IPS DF 4.7 (cell line): ENCODE measurements around the gene CRB1.

ENCODE experiments used
- DNase-seq: peaks from one replicate; pipeline ENCODE4 v3.0.0-alpha.2; 2013; ENCODE audit warnings: low spot score; ENCODE audit errors: extremely low read depth

The CRB1 gene

DNA sequence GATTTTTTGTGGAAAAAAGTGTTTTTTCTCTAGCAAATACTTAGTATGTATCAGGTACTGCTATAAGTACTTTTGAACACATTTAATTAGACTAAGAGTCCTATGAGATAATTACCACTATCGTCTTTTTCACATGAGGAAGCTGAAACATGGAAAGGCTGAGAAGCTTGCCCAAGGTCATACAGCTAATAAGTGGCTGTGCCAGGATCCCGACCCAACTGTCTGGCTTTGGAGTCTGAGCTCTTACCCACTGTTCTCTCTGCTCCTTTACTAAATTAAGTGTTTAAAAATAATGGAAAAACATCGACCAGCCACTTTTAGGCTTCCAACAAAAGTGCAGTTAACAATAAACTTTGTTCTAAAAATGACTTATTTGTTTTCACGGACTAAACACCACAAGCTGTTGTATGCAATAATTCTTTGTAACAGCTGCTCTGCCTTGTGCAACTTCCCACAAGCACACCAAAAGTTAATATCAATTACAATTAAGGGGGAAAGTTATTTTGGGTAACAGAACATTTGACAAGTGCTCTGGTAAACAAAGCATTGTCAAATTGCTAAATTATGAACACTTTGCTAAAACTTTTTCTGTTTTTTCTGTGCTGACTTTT lies 75.7 kb downstream of the CRB1 start:
- DNase-seq = no peak

DNA sequence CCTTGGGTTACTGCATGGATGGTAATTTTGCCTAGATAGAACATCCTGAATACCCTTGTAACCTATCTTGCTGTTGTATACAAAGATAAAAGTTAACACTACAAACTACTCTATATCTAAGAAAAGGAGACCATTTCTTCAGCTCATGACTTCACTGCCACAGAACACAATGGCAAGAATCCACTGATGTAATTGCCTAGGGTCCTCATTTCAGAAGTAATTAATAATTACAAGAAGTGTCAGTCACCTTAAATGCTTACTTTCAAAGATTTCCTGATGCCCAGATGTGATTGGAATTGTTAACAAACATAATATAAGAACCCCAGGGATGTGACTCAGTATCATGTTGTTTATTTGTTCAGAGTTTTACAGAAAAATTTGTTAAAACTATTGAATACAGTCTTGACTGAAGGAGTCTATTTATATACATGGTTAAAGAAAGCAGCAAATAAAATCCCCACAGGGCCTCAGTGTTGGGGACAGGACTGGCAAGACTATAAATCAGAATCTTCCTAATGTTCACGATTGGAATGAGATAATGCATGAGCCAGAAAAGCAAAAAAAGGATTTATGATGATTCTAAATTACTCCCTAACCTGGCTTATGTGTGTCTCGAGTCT lies 83.9 kb downstream of the CRB1 start:
- DNase-seq = no peak

DNA sequence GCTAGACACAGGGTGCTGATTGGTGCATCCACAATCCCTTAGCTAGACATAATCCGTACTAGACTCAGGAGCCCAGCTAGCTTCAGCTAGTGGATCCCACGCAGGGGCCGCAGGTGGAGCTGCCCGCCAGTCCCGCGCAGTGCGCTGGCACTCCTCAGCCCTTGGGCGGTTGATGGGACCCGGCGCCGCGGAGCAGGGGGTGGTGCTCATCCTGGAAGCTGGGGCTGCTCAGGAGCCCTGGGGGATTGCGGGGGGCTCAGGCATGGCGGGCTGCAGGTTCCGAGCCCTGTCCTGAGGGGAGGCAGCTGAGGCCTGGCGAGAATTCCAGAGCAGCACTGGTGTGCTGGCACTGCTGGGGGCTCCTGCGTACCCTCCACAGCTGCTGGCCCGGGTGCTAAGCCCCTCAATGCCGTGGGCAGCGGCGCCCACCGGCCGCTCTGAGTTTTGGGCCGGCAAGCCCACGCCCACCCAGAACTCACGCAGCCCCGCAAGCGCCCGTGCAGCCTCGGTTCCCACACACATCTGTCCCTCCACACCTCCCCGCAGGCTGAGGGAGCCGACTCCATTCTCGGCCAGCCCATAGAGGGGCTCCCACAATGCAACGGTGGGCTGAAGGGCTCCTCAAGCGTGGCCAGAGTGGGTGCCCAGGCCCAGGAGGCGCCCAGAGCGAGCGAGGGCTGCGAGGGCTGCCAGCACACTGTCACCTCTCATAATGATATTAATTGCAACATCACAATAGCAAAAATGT lies 87.4 kb downstream of the CRB1 start:
- no peak for DNase-seq

DNA sequence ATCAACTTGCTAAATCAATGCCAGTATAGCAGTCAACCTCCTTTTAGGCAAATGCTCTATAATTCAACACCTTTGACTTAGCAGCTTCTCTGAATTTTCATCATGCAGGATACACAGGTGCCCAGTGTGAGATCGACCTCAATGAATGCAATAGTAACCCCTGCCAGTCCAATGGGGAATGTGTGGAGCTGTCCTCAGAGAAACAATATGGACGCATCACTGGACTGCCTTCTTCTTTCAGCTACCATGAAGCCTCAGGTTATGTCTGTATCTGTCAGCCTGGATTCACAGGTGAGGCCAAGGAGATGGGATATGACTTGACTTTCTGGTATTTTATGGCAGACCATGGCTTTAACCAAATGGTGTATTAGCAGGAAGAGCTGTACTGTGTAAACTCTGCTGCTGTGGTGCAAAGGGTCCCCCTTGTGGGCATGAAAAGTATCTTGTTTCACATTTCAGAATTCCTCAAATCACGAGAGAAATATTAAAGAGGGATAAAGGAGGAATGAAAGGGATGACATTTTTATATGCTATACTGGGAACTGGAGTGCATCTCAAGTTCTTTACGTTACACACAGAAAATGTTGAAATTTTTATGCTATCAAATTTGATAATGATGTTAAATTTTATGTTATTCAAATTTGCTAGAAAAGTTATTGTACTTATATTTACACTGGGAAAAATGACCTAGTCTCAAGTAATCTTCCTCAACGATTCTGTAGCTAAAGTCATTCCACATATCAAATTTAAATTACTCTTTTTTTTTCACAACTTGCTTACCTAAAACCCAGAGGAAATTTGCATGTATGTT lies 88.9 kb downstream of the CRB1 start:
- peak; percentile 14 for DNase-seq

DNA sequence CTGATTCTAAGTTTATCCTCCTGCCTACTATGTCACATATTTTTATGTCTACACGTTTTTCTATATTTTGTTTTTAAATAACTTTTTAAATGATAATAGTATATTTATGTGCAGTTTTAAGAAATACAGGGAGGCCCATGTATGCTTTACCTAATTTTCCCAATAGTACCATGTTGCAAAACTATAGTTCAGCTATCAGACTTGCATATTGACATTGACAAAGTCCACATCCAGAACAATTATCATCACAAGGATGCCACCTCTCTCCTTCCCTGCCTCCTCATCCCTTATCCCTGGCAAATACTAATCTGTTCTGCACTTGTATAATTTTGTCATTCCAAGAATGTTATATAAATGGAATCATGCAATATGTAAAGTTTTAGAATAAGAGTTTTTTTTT lies 90.9 kb downstream of the CRB1 start:
- no peak for DNase-seq

DNA sequence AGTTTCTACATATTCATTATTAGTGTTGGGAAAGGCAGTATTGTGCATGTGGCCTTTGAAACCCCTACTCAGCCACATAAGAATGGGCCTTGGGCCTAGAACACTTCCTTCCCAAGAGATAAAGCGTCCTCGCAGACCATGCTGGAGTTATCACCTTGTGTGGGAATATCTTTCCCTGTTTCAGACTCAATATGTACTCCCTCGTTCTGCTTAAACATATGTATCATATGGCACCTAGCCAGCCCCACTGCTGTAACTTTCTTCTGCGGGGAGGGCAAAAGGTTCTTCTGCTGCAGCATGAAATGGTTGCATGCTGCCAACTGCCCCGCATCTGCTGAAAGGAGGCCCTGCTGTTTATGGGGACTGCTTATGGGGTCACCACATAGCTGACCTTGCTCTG lies 92.0 kb downstream of the CRB1 start:
- no peak for DNase-seq

DNA sequence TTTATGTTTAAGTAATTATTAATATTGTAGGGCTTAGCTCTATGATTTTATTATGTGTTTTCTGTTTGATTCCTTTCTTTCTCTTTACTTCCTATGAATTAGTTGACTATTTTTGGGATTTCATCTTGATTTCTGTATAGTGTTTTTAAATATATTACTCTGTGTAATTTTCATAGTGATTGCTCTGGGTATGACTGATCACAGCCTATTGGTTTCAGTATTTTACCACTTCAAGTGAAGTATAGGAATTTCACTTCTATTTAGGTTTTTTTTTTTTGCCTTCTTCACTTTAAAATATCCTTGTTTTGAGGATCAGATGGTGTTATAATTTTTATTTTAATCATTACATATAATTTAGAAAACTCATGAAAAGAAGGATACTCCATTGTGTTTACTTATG lies 94.8 kb downstream of the CRB1 start:
- no peak for DNase-seq

DNA sequence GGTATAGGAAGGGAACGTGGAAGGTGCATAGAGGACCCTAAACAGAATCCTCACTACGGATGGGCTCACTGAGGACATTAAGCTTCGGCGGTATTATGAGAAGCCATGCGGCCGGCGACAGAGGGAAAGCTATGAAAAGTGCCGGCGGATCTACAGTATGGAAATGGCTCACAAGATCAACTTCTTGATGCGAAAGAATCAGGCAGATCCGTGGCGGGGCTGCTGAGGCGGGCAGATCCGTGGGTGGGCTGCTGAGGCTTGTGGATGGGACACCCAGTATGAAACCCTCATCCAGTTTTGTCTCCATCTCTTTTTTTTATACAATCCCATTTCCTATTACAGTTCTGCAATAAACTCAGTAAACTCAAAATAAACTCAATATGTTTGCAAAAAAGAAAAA lies 95.8 kb downstream of the CRB1 start:
- no peak for DNase-seq

DNA sequence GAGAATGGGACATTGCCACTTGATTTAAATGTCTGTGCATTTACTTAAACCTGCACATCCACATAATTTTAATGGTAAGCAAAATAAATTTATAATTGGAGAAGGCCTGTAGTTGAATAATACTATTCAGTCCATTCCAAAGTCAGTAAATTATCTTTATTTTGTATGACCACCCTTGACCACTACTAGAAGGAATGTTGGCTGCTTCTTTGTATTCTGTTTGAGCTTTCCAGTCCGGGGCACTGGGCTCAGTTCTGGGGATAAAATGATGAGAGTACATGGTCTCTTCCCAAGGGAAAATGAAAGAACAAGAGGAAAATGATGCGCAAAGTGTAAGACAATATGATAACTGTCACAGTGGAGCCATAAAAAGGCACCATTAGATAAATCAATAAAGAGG lies 98.9 kb downstream of the CRB1 start:
- no peak for DNase-seq

DNA sequence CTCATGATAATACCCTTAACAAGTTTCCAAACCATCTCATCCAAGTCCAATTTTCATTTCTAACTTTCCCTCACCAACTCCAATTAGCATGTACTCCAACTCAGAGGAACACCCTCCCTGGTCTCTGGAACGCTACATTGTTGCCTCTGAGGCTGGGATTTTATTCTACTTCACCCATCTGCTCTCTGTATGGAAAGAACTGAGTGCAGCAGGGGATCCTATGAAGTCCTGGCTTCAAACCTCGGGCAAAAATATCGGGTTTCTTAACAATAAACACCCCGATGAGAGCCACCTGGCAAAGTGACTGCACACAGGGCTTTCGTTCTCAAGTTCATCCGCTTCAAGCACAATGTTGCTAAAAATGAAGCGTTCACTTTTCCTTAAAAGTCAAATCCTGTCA lies 99.6 kb downstream of the CRB1 start:
- no peak for DNase-seq

DNA sequence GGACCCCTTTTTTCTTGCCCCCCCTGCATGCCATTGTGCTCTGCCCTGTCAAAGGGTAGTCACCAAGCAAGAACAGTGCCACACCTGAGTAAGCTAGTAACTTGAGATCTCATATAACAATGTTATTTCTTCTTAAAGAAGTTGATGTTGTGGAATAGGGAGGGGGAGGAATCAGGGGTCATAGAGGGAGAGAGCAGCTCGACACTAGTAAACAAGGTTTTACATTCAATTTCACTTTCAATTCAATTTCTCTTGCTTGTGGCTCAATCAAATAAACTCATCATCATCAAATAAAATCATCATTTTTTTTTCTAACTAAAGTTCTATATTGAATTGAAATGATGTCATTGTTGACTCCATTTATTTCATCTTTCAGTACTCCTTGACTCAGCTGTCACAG lies 106.4 kb downstream of the CRB1 start:
- no peak for DNase-seq

DNA sequence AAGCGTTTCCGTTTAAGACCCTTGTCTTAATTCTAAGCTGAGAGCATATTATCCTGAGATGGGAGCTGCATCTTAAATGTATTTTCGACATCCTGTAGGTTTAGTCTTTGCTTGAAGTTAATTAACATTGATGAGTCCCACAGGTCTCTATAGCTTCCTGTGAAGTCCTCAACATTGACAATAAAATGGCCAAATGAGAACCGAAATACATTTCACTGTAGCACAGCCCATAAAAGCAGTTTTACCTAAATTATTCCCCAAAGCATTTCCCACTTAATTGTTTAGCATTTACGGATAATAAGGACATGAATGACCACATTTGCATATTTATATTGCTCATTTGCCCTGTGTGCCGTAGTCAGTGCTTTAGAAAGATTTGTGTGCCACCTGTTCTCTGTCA lies 116.4 kb downstream of the CRB1 start:
- DNase-seq = no peak

DNA sequence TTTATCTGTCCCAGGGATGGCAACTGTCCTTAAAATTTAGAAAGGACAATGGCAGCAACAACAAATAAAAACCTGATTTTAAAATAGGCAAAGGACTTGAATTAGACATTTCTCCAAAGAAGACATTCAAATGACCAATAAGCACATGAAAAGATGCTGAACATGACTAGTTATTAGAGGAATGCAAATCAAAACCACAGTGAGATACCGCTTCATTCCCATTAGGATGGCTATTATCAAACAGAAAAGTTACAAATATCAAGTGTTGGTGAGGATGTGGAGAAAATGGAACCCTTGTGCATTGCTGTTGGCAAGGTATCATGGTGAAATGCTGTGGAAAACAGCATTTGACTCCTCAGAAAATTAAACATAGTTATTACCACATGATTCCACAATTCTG lies 120.7 kb downstream of the CRB1 start:
- DNase-seq = no peak

DNA sequence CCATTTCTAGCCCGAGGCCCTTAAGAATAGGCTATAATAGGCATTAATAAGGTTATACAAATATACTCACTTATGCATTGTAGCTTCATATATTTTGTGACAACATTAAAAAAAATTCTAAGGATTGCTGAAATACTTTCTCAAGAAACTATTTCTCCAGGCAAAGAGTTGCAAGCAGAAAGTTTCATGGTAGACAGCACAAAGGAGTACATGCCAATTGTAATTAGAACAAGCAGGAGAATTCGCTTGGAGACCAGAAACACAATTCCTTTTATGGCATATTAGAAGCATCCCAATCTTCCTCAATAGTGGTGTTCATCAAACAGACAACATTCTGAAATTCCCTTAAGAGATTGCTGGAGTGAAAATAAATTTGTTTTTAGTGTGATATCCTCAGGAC lies 122.8 kb downstream of the CRB1 start:
- no peak for DNase-seq

DNA sequence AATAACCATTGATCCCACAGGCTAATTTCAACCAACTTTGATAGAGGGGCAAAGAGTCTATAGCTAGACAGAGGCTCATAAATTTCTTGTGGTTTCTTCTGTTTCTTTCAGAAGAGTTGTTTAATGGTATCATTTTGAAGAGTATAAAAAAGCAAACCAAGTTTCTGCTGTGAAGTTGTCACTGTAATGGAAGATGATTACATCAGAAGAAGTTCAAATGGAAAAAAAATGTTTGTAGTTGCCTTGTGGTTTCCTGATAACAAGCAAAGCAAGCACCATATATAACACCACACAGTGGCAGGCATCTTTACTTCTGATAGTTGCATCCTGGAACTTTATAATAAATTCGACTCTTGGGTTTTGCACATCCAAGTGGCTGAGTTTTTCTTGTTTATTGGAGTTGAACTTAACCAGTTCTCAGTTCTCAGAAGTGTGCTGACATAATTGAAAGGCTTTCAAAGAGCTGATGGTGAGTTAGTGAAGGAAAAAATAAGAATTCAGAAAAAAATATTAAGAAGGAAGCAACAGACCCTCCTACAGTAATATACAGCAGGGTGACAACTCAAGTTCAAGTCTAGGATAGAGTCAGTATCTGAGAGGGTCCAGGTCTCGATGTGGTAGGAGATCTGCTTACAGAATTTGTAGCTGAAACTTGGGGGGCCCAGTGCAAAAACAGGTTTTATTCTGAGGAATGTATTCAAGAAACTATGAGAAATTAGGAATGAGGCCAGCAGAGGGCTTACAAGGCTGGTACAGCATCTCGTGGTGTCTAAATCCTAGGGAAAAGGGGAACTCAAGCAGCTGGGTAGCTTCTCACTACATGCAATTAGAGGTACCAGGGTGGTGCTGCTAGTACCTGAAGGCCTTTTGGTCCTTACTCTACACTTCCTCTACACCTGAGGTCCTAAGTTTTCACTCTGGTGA lies 123.5 kb downstream of the CRB1 start:
- no peak for DNase-seq

DNA sequence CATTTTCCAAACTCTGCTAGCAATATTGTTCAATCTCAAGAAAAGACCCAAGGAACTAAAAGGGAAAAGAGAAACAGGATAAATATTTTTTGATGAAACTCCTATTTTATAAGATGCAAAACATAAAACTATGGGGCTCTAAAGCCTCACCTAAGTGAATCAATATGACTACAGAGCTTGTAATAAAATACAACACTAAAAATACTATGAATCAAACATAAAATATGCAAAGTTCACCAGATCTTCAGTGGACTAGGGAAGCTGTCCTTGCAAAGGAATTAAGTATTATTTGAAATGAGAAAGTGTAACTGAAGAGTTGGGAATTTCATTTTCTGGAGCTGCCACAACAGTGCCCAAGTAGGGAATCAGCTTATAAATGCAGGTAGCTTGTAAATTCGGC lies 124.5 kb downstream of the CRB1 start:
- DNase-seq = no peak

DNA sequence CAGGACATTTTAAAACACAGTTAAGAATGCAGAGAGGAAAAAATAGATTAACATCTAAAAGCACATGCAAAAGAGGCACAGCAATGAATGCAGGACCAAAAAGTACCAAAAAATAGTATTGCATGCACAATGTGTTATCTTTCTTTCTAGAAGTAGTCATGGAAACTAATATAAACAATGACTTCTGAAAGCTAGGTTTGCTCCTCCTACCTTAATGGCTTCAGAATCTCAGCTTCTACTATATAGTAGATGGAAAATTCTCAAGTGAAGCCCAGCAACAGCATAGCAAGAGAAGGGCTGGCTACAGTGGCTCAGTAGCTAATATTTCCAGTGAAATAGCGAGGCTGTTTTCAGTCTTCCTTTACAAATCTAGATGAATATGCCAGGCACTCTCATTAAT lies 125.1 kb downstream of the CRB1 start:
- no peak for DNase-seq

DNA sequence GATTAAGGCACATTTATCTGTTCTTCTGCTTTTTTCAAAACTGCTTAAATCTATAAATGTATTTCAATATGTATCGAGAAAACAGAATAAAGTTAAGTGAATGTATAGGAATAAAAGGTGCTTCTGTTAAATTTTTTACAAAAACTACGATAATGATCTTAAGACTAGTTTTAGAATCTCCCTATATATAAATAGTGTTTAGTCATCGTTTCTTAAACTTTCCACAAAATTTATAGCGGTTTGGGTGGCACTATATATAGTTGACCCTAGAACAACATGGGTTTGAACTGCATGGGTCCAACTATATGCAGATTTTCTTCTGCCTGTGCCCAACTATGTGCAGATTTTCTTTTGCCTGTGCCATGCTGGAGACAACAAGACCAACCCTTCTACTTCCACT lies 125.7 kb downstream of the CRB1 start:
- no peak for DNase-seq

DNA sequence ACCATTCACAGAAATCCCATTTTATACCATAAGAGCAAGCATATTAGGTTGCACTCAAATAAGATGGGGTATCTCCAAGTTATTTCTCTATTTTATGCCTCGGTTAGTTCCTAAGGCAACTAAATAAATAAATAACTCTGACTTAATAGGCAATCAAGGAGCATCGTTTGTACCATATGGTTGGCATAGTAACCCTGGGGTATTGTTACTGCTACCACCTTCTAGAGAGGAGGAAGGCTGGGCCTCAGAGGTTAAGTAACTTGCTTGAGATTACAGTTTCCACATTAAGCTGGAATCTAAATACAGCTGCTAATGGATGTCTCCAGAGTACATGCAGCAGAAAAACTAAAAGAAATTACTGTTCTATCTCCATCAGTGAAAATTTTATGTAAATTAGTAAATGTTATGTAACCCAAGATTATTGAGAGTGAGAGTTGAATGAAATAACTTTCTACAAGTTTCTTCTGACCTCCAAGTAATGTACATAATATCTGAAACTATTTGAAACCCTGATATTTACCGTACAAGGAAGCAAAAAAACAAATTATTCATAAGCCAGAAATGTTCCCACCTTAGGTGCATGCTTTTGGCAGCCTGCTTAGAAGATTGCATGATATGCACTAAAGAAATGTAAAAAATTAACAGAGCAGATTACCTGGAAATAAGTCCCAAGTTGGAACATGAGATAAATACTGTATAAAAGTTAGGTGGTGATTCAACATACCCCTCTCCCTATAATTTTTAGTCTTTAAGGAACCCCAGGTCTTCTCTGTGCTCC lies 127.0 kb downstream of the CRB1 start:
- DNase-seq = no peak

DNA sequence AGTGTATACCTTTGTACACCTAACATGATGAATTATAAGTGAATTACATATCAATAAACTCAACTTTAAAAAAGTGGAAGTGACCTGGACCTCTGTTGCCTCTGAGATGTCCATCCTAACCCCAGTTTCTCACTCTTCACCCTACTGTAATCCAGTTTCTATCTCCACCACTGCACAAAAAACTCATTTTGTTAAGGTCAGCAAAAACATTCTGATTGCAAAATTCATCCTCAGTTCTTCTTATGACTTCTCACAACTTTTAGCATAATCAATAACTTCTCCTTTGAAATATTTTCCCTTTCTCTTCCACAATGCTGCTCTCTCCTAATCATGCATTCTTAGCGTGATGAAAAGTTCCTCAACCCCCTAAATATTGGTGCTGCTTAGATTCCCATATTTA lies 129.8 kb downstream of the CRB1 start:
- no peak for DNase-seq
